Activated CD8-positive, alpha-beta memory T cell treated with anti-CD3 and anti-CD28 coated beads, Interleukin-2, amount 50 U/mL, for 1 hour (primary cell): ENCODE measurements around the gene HDAC6.

ENCODE experiments used
- DNase-seq: peaks from one replicate; pipeline ENCODE4 v3.0.0-alpha.2; 2020; ENCODE audit errors: extremely low read depth

The HDAC6 gene

DNA sequence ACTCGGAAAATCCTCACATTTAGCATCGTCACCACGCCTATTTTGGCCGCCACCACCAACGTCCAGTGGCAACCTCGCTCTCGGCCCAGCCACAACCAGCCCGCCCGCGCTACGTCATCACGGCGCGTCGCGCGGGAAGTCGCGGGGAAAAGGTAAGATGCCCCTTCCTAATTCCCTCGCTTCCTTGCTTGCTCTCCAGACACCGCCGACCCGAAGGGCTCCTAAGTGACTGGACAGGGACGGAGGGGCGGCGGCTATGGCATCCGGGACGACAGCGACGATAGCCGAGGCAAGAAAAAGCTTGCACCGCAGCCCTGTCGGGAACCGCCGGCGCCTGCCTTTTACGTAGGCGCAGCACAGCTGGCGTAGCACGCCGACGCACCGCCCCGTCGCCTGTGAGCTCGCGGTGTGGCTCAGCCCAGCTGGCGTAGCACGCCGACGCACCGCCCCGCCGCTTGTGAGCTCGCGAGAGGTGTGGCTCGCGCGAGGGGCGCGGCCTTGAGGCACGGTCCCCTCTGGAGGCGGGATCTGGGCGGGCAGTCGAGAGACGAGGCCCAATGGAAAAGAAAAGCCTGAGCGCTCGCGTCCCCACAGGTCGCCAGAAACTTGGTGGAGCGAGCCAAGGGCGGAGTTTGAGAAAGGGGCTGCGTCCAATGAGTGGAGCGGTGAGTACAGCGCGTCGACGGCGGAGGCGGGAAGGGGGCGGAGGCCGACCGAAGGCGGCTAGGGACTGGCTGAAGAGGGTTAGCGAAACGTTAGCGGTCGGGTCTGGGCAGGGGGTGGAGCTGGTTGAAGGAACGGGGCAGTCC lies at the start of gene HDAC6:
Gene HDAC6, plus strand, starts transcription at position 788 of the 809 bp plus-strand sequence. CDS start 626 bp downstream, outside the sequence.
- DNase-seq = peak; percentile 86

DNA sequence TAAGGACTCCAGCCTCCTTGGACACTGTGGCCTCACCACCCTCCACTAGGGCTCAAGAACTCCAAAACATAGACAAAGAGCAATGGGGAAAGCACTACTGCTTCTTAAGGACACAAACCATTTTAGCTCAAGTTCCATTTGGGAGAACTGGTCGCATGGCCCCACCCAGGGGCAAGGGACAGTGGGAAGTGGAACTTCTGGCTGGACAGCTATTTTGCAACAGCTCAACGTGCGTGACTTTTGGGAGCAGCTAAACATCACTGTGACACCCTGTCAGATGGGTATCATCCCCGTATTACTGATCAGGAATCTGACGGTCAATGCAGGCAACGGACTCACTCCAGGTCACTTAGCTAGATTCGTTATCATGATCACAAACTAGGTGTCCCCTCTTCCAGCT lies 49.4 kb upstream of the HDAC6 start:
- no peak for DNase-seq

DNA sequence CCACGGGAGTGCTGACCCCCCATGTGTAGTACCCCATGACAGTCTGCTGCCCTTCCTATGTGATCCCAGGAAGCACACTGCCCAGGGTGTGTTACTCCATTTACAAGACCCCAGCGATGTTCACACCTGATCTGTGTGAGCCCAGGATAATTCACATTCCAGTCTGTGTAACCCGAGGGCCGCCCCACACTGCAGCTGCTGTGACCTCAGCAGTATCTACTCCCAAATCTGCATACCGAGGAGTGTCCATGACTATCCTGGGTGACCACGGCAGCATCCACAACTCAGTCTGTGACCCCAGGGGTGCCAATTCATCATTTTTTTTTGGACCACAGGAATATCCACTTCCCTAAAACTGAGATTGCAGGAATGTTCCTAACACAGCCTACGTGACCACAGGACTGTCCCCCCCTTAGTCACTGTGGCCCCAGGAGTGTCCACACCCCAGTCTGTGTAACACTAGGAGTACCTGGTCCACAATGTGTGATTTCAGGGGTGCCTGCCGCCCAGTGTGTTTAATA lies 48.1 kb upstream of the HDAC6 start:
- DNase-seq = no peak

DNA sequence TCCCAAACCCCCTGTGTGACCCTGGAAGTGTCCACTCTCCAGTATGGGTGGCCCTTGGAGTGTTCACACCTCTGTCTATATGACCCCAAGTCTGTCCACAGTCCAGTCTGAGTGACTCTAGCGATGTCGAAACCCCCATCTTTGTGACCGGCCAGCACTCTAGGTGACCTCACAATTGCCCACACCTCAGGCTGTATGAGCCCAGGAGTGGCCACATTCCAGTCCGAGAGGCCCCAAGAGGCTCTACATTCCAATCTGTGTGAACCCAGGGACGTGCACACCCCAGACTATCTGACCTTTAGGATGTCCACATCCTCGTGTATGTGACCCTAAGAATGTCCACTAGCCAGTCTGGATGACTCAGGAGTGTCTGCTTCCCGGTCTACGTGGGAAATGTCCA lies 47.6 kb upstream of the HDAC6 start:
- DNase-seq = no peak

DNA sequence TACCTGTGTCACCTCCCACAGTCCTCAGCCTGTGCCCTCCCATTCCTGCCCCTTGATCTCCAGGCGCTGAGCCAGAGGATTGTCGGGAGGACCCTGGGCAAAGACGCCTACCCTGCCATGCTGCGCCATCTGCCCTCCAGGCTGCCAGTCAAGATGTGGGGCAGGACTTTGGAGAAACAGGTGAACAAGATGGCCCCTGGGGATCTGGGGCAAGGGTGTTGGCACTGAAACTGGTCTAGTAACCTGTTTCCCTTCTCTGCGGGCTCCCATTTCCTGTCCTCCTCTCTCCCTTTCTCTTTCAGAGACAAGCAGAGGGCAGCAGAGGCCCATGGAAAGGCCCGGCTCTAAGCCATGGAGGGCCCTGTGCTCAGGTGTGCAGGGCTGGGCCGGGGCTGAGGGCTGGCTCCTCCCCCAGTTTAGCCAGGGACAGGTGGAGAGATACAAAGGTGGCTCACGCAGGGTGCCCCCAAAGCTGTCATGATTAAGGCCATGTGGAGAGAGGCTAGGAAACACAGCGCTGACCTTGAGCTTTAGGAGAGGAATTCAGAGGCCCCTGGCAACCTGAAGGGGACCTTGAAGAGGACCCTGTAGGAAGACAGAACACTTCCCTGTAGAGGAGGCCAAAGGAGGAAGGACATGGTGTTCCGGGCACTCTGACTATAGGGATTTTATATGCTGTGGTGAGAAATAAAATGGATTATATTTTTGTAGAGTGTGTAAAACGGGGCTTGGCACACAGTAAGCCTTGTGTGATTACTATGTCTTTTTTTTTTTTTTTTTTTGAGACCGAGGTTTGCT lies 40.0 kb upstream of the HDAC6 start, which contains the start of gene GLOD5:
Gene GLOD5, plus strand, starts transcription at position 74 of the 798 bp plus-strand sequence. Its CDS starts 44 bp downstream, at position 118.
- DNase-seq = no peak

DNA sequence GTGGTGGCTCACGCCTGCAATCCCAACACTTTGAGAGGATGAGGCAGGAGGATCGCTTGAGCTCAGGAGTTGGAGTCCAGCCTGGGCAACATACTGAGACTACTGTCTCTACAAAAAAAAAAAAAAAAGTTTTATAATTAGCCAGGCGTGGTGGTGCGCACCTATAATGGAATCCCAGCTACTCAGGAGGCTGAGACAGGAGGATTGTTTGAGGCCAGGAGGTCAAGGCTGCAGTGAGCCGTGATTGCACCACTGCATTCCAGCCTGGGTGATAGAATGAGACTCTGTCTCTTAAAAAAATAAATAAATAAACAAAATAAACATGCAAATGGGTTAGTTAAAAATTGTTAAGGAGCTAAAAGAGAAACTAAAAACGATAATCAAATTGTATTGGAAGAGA lies 32.6 kb upstream of the HDAC6 start:
- DNase-seq = no peak

DNA sequence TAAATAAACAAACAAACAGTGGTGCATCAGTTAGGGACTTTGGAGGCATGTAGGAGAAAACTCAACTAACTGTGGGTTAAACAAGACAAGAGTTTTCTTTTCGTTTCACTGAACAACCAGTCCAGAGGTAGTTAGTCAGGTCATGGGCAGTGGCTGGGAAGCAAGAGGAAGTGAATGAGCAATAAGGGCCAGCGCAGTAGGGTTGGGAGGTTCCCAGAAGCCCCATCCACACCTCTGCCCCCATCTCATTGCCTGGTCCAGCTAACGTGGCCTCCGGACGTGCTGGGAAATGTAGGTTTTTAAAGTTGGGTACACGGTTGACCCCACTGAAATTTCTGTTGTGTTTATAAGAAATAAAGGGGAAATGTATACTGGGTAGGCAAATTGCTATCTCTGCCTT lies 31.6 kb upstream of the HDAC6 start:
- DNase-seq = no peak

DNA sequence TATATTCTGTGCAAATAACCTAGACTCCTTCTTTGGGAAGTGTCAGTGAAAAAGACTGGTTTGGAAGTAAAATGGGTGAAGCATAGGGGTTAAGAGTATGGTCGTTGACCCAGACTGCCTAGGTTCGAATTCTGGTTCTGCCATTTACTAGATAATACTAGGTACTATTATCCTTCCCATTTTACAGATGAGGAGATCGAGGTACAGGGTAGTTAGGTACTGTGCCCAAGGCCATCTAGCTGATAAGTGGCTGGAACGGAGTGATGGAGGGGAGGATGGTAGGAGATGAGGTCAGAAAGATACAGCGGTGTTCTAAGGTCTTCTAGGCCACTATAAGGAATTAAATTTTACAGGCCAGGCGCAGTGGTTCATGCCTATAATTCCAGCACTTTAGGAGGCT lies 29.3 kb upstream of the HDAC6 start:
- no peak for DNase-seq

DNA sequence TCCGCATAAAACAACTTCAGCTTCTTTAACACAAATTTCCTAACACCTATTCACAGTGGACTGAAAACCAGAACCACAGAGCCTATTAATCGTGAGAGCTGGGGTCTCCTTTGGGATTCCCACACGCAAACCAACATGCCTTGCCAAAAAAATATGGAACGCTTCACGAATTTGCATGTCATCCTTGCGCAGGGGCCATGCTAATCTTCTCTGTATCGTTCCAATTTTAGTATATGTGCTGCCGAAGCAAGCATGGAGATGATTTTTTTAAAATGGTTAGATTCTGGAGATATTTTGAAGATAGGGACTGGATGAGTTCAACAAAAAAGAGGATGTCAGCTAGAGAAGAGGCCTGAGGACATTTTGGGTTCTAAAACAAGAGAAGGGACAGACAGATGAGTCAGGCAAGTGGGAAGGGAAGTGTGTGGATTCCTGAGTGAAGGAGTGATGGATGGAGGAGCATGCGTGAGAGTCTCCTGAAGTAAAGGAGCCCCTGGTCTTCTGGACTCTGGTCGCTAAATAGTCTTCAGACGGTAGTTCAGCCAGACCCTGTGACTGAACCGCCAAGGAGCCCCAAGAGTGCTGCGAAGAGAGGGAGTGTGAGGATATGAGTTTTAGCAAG lies 24.9 kb upstream of the HDAC6 start:
- DNase-seq = no peak

DNA sequence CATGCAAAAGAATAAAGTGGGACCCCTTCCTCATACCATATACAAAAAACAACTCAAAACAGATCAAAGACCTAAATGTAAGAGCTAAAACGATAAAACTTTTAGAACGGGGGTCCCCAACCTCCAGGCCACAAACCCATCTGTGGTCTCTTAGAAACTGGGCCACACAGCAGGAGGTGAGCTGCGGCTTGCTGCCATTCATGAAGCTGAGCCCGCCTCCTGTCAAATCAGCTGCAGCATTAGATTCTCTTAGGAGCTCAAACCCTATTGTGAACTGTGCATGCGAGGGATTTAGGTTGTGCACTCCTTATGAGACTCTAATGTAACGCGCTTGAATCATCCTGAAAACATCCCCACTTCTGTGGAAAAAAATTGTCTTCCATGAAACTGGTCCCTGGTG lies 22.5 kb upstream of the HDAC6 start:
- DNase-seq = no peak

DNA sequence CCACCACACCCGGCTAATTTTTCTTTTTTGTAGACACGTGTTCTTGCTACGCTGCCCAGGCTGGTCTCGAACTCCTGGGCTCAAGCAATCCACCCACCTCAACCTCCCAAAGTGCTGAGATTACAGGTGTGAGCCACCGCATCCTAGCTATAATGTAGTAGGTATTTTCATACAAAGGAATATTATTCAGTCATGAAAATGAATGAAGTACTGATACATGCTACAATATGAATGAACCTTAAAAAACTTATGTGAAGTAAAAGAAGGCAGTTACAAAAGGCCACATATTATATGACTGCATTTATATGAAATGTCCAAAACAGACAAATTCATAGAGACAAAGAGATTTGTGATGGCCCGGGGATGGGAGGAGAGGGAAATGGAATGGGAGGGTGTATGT lies 20.2 kb upstream of the HDAC6 start:
- DNase-seq = no peak

DNA sequence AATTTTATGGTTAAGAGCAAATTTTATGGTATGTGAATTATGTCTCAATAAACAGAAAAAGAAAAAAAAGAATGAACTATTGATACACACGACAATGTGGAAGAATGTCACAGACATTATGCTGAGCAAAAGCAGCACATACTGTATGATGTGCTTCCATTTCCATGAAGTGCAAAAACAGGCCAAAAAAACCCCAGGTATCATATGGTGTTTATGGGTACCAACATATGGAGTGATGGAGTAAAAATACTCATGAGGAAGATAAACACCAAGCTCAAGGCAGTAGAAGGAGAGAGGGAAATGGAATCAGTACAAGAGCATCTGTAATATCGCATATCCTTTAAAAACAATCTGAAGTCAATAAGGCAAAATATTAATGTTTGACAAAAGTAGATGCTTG lies 19.7 kb upstream of the HDAC6 start:
- no peak for DNase-seq

DNA sequence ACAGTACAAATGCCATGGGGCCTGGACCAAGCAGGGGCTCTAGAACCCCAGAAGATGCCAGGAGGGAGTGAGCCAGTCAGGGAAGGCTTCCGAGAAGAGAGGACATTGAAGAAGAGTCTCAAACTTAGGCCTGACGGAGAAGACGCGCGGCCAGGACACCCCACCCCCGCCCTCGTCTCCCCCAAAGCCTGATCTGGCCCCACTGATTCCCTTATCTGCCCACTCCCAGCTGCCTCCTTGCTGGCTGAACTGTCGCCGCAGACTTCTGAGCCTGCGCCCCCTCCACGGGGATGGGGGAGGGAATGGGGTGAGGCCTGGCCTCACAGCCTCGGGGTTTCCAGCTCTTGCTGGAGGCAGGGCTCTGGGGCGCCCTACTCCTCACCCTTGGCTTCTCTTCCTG lies 19.1 kb upstream of the HDAC6 start:
- DNase-seq = no peak

DNA sequence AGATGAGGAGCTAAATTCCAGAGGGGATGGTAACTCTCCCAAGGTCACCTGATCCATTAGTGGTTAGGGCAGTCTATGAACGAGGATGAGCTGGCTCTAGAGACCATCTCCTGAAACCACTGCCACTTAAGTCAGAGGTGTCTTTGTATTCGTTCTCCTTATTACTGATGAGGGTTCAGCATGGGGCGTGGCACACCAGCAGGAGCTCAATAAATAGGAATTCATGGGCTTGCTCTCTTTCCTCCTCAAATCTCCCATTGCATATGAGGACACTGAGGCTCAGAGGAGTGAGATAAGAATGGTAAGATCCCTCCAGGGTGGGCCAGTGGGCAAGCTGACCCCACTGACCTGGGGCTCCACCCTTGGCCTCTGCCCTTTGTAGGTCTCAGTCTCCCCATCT lies 17.1 kb upstream of the HDAC6 start:
- no peak for DNase-seq

DNA sequence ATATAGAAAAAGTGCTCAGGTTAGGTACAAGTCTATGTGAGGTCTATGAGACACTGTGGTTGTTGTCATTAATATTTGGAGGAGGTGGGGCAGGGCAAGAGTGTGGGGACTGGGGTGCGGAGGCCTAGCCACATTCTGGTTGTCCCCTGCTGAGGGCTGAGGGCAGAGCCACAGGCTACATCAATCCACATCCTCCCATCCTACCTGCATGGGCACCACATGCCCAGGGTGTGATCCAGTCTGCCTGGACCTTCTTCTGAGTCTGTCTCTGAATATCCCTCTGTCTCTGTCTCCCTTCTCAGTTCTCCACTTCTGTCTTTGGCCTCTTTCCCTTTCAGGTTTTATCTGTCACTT lies 16.7 kb upstream of the HDAC6 start:
- DNase-seq = no peak

DNA sequence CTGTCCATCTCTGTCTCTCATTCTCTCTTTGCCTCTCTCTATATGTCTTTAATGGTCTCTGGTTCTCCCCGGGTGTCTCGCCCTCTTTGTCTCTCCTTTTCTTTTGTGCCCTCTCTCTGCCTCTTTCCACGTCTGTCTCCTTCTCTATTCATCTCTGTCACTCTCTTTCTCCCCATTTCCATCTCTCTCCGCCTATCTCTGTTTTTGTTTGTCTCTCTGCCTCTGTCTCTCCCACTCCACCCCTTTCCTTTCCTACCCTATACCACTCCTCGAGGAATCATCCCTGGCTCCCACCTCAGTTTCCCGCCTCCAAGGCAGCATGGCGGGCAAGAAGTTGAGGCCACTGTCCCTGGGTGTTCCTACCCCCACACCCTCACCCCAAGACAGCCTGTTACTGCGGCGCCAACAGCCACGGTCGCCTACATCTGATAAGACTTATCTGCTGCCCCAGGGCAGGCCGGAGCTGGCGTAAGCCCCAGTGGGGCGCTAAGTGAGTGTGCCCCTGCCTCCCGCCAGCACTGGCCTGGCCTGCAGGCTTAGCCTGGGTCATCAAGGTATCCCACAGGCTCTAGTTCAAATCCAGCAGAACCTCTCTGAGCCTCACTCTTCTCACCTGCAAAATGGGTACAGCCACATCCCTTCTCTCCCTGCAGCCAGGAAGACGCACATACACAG lies 16.2 kb upstream of the HDAC6 start:
- DNase-seq = no peak

DNA sequence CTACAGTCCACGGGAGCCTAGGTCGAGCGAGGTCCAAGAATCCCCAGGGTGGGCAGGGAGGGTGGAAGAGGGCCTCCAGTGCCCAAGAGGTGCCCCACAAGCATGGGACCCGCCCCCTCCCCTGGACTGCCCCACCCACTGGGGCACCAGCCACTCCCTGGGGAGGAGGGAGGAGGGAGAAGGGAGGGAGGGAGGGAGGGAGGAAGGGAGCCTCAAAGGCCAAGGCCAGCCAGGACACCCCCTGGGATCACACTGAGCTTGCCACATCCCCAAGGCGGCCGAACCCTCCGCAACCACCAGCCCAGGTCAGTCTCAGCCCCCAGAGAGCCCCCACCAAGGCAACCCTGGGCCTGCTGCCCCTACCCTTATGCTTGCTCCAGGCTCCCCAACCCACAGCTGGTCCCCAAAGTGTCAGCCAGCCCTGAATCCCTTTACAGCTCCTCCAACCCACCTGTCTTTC lies 15.5 kb upstream of the HDAC6 start, which contains the start of gene GATA1:
Gene GATA1, plus strand, starts transcription at position 250 of the 460 bp plus-strand sequence. CDS start 4,520 bp downstream, outside the sequence.
- no peak for DNase-seq

DNA sequence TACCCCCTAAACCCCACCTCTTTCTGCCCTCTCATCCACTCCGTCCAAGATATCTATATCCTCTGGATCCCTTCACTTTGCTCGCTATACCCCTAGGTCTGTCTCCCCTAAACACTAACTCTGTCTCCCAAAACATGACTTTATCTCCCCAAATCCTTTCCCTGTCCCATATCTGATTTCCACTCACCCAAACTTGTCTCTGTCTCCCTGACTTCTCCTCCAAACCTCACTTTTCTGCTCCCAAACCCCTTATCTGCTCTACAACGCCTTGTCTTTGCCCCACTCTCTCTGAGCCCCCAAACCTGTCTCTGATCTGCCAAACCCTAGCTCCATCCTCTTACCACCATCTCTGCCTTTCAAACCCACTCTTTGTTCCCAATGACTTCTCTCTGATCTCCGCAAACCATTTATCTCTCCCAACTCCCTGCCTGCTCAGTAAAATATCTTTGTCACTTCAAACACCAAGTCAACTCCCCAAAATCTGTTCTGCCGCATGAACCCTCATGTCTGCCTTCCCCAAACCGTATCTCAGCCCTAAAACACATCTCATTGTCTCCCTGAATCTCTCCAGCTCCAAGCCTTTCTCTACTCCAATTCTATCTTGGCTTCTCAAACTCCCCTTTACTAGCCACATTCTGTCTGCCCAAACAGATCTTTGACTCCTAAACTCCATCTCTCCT lies 14.9 kb upstream of the HDAC6 start:
- no peak for DNase-seq

DNA sequence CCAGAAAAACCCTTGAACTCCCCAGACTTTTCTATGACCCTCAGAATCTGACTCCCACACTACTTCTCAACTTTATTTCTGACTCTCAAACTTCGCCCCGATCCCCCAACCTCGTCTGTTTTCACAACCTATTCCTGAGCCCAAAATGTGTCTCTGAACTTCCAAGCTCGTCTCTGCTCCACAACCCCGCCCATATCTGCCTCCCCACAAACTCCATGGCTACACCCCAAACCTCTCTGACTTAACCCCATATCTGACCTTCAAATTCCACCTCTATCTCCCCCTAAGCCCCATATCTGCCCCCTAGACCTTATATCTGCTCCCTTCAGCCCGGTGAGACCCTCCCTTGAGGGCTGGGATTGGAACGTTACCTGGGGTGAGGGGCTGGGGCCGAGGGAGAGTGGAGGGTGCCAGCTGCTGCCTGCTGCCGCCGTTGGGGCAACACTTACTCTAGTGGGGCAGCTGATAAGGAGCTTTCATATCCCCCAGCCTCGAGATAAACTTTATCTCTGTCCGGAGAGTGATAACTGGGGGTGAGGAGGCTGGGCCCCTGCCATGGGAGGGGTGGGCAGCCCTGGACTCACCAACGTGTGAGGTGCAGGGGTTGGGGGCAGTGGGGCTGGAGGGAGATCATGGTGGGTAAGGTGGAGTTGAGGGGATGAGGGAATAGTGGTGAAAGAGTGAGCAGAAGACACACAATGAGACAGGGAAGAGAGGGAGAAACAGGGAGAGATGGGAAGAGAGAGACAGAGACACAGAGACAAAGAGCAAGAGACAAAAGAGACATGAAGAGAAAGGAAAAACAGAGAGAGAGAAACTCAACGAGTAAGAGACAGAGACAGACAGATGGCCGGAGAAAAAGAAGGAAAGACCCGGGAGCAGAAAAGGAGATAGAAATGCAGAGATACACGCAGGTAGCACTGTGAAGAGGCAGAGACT lies 14.1 kb upstream of the HDAC6 start:
- DNase-seq = no peak
